ENCODE results near the gene NUDT4.
A peak's percentile ranks its signal among the peaks of the same experiment; 100 is the strongest.
"Not testable (repeated sequence)": the region's sequence is repeated elsewhere in the genome, so short reads cannot be mapped to it uniquely, and the experiment has no call there.

Gene NUDT4

DNA sequence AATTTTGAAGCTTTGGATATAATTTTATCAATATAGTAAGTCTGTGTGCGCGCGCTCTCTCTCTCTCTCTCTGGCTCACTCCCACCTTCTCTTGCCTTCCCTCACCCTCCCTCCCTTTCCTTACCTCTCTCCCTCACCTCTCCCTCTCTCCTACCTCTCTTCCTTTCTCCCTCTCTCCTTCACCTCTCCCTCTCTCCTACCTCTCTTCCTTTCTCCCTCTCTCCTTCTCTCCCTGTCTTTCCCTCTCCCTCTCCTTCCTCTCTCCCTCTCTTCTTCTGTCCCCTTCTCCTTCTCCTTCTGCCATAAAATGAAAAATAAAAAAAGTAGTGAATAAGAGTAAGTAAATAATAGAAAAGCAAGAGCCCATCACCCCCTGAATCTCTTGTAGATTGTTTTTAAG, 9.0 kb upstream of the NUDT4 start:
- DNase-seq = no peak

DNA sequence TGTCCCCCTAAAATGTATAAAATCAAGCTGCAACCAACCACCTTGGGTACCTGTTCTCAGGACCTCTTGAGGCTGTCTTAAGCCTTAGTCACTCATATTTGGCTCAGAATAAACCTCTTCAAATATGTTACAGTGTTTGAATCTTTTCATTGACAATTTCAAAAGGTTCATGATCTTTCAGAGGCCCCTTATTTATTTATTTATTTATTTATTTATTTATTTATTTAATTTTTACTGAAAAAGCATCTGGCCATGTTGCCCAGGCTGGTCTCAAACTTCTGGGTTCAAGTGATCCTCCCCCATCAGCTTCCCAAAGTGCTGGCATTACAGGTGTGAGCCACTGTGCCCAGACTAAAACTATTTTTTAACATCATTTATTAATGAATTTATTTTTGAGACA, 8.2 kb upstream of the NUDT4 start:
- DNase-seq = no peak

DNA sequence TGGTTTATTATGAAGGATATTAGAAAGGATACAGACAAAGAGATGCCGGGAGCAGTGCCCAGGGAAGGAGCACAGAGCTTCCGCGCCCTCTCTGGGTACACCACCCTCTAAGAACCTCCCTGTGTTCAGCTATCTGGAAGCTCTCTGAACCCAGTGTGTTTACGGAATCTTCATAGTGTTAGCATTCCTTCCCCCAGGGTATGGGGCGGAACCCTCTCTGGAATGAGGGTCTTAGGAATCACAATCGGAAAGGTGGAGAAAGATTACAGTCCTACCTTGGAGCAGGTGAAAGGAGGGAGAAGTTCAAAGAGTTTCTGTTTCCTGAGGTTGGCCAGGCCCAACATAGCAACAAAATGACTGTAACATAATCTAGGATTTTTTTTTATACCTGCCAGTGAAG, 6.8 kb upstream of the NUDT4 start:
- no peak for DNase-seq

DNA sequence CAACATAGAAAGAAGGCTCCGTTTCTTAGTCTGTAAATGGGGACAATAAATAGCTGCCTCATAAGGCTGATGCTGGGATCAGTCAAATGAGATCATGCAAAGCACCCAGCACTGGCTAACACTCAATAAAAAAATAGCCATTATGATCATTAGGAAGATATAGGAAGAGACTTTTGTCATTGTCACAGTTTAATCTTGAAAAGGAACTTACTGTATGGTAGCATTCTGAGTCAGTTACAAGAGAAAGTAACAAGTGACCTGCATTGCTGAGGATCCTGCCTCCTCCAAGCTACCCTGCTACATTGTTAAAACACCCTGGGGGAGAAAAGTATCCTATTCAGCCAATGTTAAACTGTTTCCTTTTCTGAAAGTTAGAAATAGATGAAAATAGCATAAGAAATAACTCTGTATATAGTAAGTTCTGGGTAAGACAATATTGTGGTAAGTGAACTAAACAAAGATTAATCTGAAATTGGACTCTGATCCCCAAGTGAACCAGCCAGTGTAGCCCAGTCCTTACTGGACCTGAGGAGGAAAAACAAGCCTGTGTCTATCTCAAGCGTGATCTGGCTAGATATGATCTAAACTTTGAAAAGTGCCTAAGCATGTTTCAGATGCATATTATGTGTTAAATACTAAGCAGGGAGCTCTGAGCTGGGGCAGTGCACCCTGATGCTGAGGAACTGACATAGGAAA, 3.6 kb upstream of the NUDT4 start:
- DNase-seq = no peak

DNA sequence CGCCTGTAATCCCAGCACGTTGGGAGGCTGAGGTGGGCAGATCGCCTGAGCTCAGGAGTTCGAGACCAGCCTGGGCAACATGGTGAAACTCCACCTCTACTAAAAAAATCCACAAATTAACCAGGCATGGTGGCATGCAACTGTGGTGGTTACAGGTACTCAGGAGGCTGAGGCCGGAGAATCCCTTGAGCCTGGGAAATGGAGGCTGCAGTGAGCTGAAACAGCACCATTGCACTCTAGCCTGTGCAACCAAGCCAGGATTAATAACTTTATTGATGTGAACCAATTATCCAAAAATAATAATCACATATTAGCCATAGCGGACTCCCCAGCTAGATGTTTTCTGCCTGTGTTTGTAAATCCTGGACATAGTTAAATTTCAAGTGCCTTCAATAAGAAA, 1.8 kb upstream of the NUDT4 start:
- DNase-seq = no peak

DNA sequence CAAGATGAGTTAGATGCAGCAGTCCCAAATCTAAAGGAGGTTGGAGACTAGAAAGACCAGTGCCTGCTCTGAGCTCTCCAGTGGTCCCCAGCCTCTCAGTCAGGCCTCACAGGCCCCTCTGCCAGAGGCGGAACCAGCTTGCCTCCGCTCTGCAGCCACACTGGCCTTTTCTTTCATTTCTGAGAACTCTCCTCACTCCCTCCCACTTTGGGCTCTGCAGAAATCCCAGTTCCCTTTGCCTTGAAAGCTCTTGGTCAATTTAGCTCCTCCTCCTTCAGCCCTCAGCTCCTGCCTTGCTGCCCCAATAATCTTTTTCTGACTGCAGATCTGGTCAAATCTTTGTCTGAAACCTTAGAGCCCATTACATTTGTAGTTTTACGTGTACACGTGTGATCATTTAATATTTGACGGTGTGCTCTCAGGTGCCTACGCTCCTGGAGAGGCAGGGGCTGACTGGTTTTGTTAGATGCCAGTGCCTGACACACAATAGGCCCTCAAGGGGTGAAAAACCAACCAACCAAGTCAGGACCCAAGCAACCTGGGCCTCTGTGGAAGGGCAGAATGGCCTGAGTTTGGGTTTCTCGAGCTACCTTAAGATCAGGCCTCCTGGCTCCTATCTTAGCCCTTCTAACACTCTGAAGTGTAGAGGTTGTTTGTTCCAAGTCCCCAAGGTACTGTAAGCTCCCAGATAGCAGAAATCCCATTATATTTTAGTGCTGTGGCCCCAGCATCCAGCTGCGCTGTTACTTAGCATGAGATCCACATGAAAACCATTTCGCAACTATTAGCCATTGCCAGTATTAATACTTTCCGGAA, 1.1 kb upstream of the NUDT4 start:
- DNase-seq = no peak

DNA sequence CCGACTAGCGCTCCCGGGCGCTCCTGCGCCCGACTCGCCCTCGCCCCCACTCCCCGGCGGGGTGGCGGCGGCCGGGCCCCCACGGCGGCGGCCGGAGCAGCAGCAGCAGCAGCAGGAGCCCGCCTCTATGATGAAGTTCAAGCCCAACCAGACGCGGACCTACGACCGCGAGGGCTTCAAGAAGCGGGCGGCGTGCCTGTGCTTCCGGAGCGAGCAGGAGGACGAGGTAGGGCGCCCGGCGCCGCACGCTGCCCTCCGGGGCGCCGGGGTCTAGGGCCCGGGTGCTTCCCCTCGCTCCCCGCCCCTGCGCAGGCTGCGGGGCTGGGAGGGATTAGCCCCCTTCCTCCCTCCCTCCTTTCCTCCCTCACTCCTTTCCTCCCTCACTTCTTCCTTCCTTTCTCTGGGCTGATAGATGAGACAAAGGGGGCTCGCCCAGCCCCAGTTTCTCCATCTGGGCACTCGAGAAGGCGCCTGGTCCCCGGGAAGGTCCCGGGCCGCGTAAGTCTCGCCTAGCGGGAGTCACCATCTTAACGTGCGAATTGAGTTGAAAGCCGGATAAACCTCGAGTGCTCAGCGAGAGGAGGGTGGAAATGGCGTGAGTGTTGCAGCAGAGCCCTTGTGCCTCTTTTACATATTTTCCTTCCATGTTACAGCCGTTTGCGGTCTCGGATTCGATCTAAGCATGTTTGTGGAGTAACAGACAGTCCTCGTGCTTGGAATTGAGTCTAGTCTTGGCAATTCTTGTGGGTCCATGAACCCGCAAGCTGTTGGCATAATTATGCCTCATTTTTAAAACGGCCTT, 672 bp downstream of the NUDT4 start:
- not testable (repeated sequence) for DNase-seq

DNA sequence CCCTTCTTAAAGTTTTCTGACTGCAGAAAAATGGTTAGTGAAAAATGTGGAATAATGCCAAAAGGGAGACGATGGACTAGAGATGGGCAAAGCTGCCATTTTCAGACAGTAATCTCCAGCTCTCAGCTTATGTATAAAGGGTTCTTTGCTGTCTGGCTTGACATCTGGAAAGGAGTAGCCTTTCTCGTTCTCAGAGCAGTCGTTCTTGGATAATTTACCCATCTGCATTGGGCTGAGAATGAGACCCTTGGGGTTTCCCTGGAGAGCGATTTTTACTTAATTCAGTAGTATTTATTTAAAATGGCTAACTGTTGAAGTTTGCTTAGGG, 1.2 kb downstream of the NUDT4 start:
- no peak for DNase-seq

DNA sequence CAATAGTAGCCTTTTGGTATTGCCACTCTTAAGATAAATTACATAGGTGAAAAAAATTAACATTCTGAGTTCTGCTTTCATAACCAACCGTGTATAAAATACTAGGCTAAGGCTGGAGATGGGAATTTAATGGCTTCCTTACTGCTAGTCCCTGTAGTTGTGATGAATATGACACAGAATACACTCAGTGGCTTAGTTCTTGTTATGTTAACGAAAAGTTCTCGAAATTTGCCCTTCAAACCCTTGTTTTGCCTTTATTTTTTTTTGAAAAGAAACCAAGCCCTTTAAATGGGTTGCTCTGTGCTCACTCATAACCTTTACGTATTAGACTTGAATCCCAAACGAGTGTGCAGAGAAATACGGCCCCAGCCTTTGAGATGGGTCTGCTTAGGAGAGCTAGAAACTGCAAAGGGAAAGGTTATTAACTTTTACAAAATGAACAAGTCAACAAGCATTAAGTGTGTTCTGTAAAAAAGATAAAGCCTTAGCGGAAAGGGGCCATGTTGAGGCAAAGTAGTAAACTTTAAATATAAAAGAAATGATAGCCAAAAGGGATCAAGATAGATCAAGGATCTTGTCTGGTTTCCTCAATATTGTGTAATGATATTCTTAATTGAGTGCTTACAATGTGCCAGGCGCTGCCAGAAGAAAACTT, 1.7 kb downstream of the NUDT4 start:
- DNase-seq = no peak

DNA sequence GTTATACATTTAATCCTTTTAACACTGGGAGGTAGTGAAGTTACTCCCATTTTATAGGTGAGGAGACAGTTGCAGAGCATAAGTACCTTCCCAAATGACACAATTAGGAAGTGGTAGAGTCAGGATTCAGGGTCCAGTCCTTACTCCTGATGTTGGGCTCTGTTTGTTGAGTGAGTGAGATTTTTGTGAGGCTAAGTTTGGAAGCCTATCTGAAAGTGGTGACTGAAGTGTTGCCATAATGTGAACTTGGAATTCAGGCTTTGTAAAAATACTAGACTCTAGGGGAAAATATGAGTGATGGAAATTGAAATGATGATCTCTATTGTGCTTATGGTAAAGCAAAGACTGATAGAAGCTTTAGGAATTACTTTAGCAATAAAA, 2.2 kb downstream of the NUDT4 start:
- DNase-seq = no peak

DNA sequence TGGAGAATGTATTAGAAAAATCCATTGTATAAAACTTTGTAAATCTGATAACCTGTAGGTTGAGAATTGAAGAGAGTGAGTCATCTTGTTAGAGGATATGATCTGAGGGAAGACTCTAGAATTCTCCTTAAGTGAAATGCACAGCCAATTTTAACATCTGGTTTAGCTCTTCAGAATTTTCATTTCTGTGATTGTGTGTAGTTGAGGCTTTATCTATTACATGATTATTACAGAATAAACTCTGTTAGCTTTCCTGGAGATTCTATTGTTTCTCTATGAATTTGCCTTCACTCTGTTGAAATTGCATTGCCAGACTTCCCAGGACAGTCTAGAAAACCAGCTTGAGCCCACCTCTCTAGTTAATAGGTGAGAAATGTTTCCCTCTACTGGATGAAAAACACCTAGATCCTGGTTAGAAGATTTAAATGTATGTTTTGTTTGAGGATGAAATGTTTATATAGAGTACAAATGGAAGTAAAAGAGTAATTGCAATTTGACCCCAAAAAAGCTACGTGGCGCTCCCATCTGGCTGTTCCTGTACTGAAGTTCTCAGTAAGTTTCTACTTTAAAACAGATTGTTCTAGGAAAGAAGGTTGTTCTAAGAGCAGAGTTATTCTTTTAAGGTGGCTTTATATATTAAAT, 2.9 kb downstream of the NUDT4 start:
- DNase-seq = peak; percentile 41

DNA sequence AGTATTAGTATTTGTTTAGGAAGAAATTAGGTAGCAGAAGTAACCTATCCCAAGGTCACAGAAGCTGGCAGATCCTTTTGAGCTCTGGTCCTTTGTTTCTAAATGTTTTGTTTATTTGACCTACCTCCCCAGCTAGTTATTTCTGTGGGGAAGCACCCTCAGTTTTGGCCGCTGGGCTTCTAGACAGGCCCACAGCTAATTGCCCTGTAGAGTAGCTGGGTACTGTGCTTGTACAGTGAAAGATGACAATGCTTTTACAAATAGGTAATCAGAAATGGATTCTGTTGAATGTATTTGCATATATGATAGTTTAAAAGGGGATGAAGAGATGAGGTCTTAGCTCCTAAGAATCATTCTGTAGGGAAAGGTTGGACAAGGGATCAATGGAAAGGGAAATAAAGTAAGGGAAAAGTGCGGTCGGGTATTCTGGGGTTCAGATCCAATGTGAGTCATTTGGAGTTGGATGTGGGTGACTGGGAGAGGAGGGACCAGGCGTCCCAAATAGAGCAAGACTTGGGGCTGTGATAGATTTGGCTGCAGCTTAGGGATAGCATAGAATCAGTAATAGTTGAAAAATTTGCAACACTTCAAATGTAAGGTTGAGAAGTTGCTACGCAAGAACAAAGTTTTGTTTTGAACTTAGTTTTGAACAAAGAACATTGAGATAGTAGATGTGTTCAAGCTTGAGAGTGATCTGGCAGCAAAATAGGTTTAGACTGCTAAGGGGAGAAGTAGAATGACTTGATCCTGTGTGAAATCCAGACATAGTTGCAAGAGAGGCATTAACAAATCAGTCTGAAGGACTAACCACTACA, 3.6 kb downstream of the NUDT4 start:
- DNase-seq = no peak

DNA sequence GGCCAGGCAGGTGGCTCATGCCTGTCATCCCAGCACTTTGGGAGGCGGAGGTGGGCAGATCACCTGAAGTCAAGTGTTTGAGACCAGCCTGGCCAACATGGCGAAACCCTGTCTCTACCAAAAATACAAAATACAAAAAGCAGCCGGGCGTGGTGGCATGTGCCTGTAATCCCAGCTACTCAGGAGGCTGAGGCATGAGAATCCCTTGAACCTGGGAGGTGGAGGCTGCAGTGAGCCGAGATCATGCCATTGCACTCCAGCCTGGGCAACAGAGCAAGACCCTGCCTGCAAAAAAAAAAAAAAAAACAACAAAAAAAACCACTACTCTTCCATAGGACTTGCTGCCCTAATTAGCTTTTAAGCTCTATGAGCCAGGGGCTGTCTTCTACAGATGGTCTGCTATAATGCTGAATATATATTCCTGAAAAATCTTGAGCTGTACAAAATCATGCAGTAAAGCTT, 4.3 kb downstream of the NUDT4 start:
- not testable (repeated sequence) for DNase-seq

DNA sequence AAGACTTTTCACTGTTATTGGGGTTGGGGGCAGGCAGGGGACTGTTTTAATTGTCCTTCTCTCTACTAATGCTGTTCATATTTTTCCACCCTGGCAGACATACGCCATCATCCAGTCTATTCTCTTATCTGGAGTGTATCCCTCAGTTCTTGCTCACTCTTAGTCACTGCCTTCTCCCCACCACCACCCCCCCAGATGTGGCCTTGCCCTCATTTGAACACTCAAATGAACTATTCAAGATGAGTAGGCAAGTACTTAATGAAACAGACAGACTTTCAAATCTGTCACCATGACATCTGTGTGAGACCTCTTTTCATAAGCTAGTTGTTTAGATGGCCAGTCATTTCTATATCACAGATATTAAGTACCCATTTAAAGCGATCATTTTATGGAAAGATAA, 10.1 kb downstream of the NUDT4 start:
- DNase-seq = no peak

DNA sequence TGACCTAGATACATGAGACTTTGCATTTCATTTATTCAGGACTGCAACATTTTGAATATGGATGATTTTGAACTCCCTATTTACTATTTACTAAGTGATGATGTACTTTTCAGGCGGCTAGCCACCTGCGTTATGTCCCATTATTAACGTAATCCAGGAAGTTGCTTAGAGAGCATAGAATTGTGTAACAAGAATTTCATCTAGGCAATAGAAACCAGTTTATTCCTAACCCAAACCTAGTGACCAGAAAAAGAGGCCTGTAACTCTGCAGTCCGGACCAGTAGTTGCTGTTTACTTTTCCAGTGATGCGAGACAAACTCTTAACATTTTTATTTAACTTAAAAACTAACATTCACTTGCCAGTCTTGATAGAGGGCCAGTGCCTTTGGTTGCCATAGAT, 12.3 kb downstream of the NUDT4 start:
- no peak for DNase-seq

DNA sequence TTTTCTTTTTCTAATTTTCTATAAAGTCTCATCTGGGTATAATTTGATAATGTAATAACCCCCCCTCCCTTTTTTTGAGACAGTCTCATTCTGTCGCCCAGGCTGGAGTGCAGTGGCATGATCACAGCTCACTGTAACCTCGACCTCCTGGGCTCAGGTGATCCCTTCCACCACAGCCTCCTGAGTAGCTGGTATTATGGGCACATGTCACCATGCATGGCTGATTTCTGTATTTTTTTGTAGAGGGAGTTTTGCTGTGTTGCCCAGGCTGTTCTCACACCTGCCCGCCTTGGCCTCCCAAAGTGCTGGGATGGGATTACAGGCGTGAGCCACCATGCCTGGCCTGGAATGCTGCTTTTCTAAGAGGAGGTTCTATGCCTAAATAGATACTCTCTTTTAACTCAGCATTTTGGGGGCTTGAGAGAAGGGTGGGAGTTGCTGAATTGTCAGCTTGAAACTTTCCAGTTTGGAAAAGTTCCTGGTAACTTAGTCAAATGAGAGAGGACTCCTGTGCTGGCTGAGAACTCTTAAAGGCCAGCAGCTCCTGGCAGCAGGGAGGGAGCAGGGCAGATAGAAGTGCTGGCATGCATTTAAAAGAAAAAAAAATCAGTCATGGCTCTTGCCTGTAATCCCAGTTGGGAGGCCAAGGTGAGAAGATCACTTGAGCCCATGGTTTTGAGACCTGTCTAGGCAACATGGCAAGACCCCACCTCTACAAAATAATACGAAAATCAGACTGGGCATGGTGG, 13.0 kb downstream of the NUDT4 start:
- no peak for DNase-seq

DNA sequence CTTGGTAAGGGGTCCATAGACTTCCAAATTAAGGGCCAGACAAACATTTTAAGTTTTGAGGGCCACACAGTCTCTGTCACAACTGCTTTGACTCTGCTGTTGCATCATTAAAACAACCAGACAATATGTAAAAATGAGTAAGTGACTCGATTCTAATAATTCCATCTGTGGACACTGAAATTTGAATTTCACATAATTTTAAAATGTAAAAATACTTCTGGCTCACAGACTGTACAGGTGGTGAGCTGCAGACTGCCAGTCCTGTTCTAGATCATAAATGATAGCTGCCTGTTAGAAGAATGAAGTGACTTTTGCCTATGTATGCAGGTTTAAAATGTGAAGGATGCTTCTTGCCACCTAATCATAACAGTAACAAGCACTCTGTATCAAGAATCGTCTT, 15.7 kb downstream of the NUDT4 start:
- DNase-seq = no peak

DNA sequence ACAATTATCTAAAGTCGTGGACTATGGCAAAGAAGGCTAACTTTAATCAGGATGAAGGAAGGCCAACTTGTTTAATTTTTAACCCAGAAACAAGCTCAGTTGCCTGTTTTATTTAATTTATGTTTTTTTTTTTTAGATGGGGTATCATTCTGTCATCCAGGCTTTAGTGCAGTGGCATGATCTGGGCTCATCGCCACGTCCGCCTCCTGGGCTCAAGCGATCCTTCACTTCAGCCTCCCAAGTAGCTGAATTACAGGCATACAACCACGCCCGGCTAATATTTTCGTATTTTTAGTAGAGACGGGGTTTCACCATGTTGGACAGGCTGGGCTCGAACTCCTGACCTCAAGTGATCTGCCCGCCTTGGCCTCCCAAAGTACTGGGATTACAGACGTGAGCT, 19.7 kb downstream of the NUDT4 start:
- no peak for DNase-seq

DNA sequence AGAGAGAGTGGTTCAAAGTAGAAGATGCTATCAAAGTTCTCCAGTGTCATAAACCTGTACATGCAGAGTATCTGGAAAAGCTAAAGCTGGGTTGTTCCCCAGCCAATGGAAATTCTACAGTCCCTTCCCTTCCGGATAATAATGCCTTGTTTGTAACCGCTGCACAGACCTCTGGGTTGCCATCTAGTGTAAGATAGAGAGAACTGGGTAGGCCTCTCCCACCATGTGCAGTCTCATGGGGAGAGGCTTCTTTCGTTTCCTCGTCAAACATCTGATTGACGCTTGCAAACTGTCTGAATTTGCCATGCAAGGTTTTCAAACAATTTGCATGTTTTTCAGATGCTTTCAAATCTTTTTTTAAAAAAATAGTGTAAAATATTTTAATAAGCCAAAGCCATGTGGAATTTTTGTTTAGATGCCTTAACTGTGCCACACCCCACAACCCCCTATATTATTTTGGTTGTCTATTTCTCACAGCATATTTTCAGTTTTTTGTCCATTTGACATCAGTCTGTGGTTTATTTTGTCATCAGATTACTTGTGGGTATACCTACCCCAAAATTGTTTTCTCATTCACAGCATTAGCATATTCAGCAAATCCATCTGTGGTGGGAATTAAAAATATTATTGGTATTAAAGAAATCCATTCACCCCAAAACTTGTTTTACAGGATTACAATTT, 21.6 kb downstream of the NUDT4 start:
- not testable (repeated sequence) for DNase-seq
